Measurements from ENCODE around the gene ACTL10.

ACTL10 gene

GRCh38 chr20:33679758-33680485 lies 13.2 kb downstream of the ACTL10 start:
- Histone ChIP-seq H3K23ac (ENCODE audit: low read length in 2 of 2) (no peak overlapping the region), H2BK15ac (ENCODE audit: low read depth, poor library complexity, severe bottlenecking) (no peak overlapping the region), H2BK12ac (ENCODE audit: low read length in 2 of 2) (no peak overlapping the region), H4K8ac (ENCODE audit: low read length) (no peak overlapping the region), H3K4ac (ENCODE audit: low read depth in 1 of 2, low read length in 2 of 2) (no peak overlapping the region), H3K14ac (ENCODE audit: low read length in 2 of 2) (no peak overlapping the region), H2AK5ac (ENCODE audit: low read length, severe bottlenecking) (no peak overlapping the region), H3K27ac (ENCODE audit: low read length, poor library complexity, severe bottlenecking) (no peak overlapping the region), H2BK120ac (ENCODE audit: low read depth, low read length) (no peak overlapping the region), H3K9me3 (ENCODE audit: control insufficient read depth, low read length) (no peaks in the 10 kb centered on the region), H3K4me1 (ENCODE audit: control insufficient read depth, insufficient read depth, low read depth, low read length) (peaks cover 17% of the 10 kb centered on the region), H3K27me3 (ENCODE audit: control insufficient read depth in 1 of 2, insufficient read depth in 1 of 2, low read length in 2 of 2) (no peaks in the 10 kb centered on the region), H3K79me1 (replicated peaks; ENCODE audit: low read length, poor library complexity, severe bottlenecking) (peaks cover 18% of the 10 kb centered on the region), H4K91ac (ENCODE audit: low read length) (no peak overlapping the region), H2AFZ (ENCODE audit: low read depth, low read length) (no peak overlapping the region), H3K36me3 (ENCODE audit: control insufficient read depth in 1 of 2, insufficient read depth in 2 of 2, low read depth in 1 of 2, low read length in 2 of 2) (peaks cover 3 to 7% of the 10 kb centered on the region in 2 experiments), H2BK5ac (ENCODE audit: low read depth, low read length, poor library complexity, severe bottlenecking) (no peak overlapping the region), H3K4me2 (ENCODE audit: low read length, poor library complexity, severe bottlenecking) (no peak overlapping the region), H3K4me3 (ENCODE audit: insufficient read depth in 1 of 2, low read depth in 1 of 2, low read length in 2 of 2) (no peak overlapping the region), H3K9ac (ENCODE audit: low read length) (no peak overlapping the region), H3K18ac (ENCODE audit: low read depth in 1 of 2, low read length in 2 of 2) (no peak overlapping the region)
- 96% methylated on average over 20 of the region's 20 CpGs for WGBS
- DNase-seq, result no peak

- peaks cover 3 to 7% of the 10 kb centered on the region in 2 experiments for H3K36me3 ChIP-seq (ENCODE audit: control insufficient read depth in 1 of 2, insufficient read depth in 2 of 2, low read depth in 1 of 2, low read length in 2 of 2)
- 93% methylated on average over 1 of the region's 2 CpGs for WGBS
- no peak overlapping the region for H3K23ac ChIP-seq (ENCODE audit: low read length in 2 of 2)
- no peak overlapping the region for H3K4me3 ChIP-seq (ENCODE audit: insufficient read depth in 1 of 2, low read depth in 1 of 2, low read length in 2 of 2)
- no peak overlapping the region for H2BK5ac ChIP-seq (ENCODE audit: low read depth, low read length, poor library complexity, severe bottlenecking)
- no peak overlapping the region for H4K8ac ChIP-seq (ENCODE audit: low read length)
- H3K14ac ChIP-seq (ENCODE audit: low read length in 2 of 2), result no peak overlapping the region
- no peak overlapping the region for H3K18ac ChIP-seq (ENCODE audit: low read depth in 1 of 2, low read length in 2 of 2)
- H3K9ac ChIP-seq (ENCODE audit: low read length), result no peak overlapping the region
- no peak overlapping the region for H3K27ac ChIP-seq (ENCODE audit: low read length, poor library complexity, severe bottlenecking)
- DNase-seq, result no peak
- no peak overlapping the region for H3K4ac ChIP-seq (ENCODE audit: low read depth in 1 of 2, low read length in 2 of 2)
- H3K27me3 ChIP-seq (ENCODE audit: control insufficient read depth in 1 of 2, insufficient read depth in 1 of 2, low read length in 2 of 2), result no peaks in the 10 kb centered on the region
- H3K79me1 ChIP-seq (replicated peaks; ENCODE audit: low read length, poor library complexity, severe bottlenecking), result peaks cover 18% of the 10 kb centered on the region
- H4K91ac ChIP-seq (ENCODE audit: low read length), result no peak overlapping the region
- H2BK15ac ChIP-seq (ENCODE audit: low read depth, poor library complexity, severe bottlenecking), result no peak overlapping the region
- no peak overlapping the region for H2AFZ ChIP-seq (ENCODE audit: low read depth, low read length)
- H2BK12ac ChIP-seq (ENCODE audit: low read length in 2 of 2), result no peak overlapping the region
- H3K4me2 ChIP-seq (ENCODE audit: low read length, poor library complexity, severe bottlenecking), result no peak overlapping the region
- peaks cover 21% of the 10 kb centered on the region for H3K4me1 ChIP-seq (ENCODE audit: control insufficient read depth, insufficient read depth, low read depth, low read length)
- H3K9me3 ChIP-seq (ENCODE audit: control insufficient read depth, low read length), result no peaks in the 10 kb centered on the region
- no peak overlapping the region for H2BK120ac ChIP-seq (ENCODE audit: low read depth, low read length)
- no peak overlapping the region for H2AK5ac ChIP-seq (ENCODE audit: low read length, severe bottlenecking)
These were observed 13.9 kb downstream of the ACTL10 start for GRCh38 chr20:33680686-33681085.

- peaks cover 3 to 7% of the 10 kb centered on the region in 2 experiments for H3K36me3 ChIP-seq (ENCODE audit: control insufficient read depth in 1 of 2, insufficient read depth in 2 of 2, low read depth in 1 of 2, low read length in 2 of 2)
- no peak overlapping the region for H3K4me2 ChIP-seq (ENCODE audit: low read length, poor library complexity, severe bottlenecking)
- H3K14ac ChIP-seq (ENCODE audit: low read length in 2 of 2), result no peak overlapping the region
- no peak overlapping the region for H3K4me3 ChIP-seq (ENCODE audit: insufficient read depth in 1 of 2, low read depth in 1 of 2, low read length in 2 of 2)
- peaks cover 20% of the 10 kb centered on the region for H3K4me1 ChIP-seq (ENCODE audit: control insufficient read depth, insufficient read depth, low read depth, low read length)
- no peak overlapping the region for H2BK15ac ChIP-seq (ENCODE audit: low read depth, poor library complexity, severe bottlenecking)
- no peak overlapping the region for H3K9ac ChIP-seq (ENCODE audit: low read length)
- no peak overlapping the region for H2BK120ac ChIP-seq (ENCODE audit: low read depth, low read length)
- H2BK12ac ChIP-seq (ENCODE audit: low read length in 2 of 2), result no peak overlapping the region
- H3K27ac ChIP-seq (ENCODE audit: low read length, poor library complexity, severe bottlenecking), result no peak overlapping the region
- no peak for DNase-seq
- no peaks in the 10 kb centered on the region for H3K27me3 ChIP-seq (ENCODE audit: control insufficient read depth in 1 of 2, insufficient read depth in 1 of 2, low read length in 2 of 2)
- no peak overlapping the region for H4K8ac ChIP-seq (ENCODE audit: low read length)
- no peak overlapping the region for H3K23ac ChIP-seq (ENCODE audit: low read length in 2 of 2)
- H4K91ac ChIP-seq (ENCODE audit: low read length), result no peak overlapping the region
- 93% methylated on average over 5 of the region's 5 CpGs for WGBS
- H3K9me3 ChIP-seq (ENCODE audit: control insufficient read depth, low read length), result no peaks in the 10 kb centered on the region
- H2AK5ac ChIP-seq (ENCODE audit: low read length, severe bottlenecking), result no peak overlapping the region
- no peak overlapping the region for H3K18ac ChIP-seq (ENCODE audit: low read depth in 1 of 2, low read length in 2 of 2)
- no peak overlapping the region for H2AFZ ChIP-seq (ENCODE audit: low read depth, low read length)
- H3K4ac ChIP-seq (ENCODE audit: low read depth in 1 of 2, low read length in 2 of 2), result no peak overlapping the region
- peaks cover 18% of the 10 kb centered on the region for H3K79me1 ChIP-seq (replicated peaks; ENCODE audit: low read length, poor library complexity, severe bottlenecking)
- no peak overlapping the region for H2BK5ac ChIP-seq (ENCODE audit: low read depth, low read length, poor library complexity, severe bottlenecking)
These were observed 14.5 kb downstream of the ACTL10 start for GRCh38 chr20:33681288-33681687.

- H2BK15ac ChIP-seq (ENCODE audit: low read depth, poor library complexity, severe bottlenecking), result no peak overlapping the region
- H3K23ac ChIP-seq (ENCODE audit: low read length in 2 of 2), result no peak overlapping the region
- no peak overlapping the region for H2BK12ac ChIP-seq (ENCODE audit: low read length in 2 of 2)
- H3K36me3 ChIP-seq (ENCODE audit: control insufficient read depth in 1 of 2, insufficient read depth in 2 of 2, low read depth in 1 of 2, low read length in 2 of 2), result peaks cover 3 to 5% of the 10 kb centered on the region in 2 experiments
- no peak overlapping the region for H3K4me2 ChIP-seq (ENCODE audit: low read length, poor library complexity, severe bottlenecking)
- no peak for DNase-seq
- H3K9ac ChIP-seq (ENCODE audit: low read length), result no peak overlapping the region
- no peaks in the 10 kb centered on the region for H3K9me3 ChIP-seq (ENCODE audit: control insufficient read depth, low read length)
- H3K4me3 ChIP-seq (ENCODE audit: insufficient read depth in 1 of 2, low read depth in 1 of 2, low read length in 2 of 2), result no peak overlapping the region
- H2AFZ ChIP-seq (ENCODE audit: low read depth, low read length), result no peak overlapping the region
- H2BK120ac ChIP-seq (ENCODE audit: low read depth, low read length), result no peak overlapping the region
- H4K91ac ChIP-seq (ENCODE audit: low read length), result no peak overlapping the region
- H4K8ac ChIP-seq (ENCODE audit: low read length), result no peak overlapping the region
- H2BK5ac ChIP-seq (ENCODE audit: low read depth, low read length, poor library complexity, severe bottlenecking), result no peak overlapping the region
- no peak overlapping the region for H3K18ac ChIP-seq (ENCODE audit: low read depth in 1 of 2, low read length in 2 of 2)
- WGBS, result 89% methylated on average over 9 of the region's 9 CpGs
- no peaks in the 10 kb centered on the region for H3K27me3 ChIP-seq (ENCODE audit: control insufficient read depth in 1 of 2, insufficient read depth in 1 of 2, low read length in 2 of 2)
- peaks cover 23% of the 10 kb centered on the region for H3K4me1 ChIP-seq (ENCODE audit: control insufficient read depth, insufficient read depth, low read depth, low read length)
- H3K79me1 ChIP-seq (replicated peaks; ENCODE audit: low read length, poor library complexity, severe bottlenecking), result peaks cover 16% of the 10 kb centered on the region
- no peak overlapping the region for H2AK5ac ChIP-seq (ENCODE audit: low read length, severe bottlenecking)
- H3K4ac ChIP-seq (ENCODE audit: low read depth in 1 of 2, low read length in 2 of 2), result no peak overlapping the region
- H3K27ac ChIP-seq (ENCODE audit: low read length, poor library complexity, severe bottlenecking), result no peak overlapping the region
- no peak overlapping the region for H3K14ac ChIP-seq (ENCODE audit: low read length in 2 of 2)
These were observed 15.1 kb downstream of the ACTL10 start for GRCh38 chr20:33681728-33682353.

Measured in mesenchymal stem cell (in vitro differentiated cells and primary cell).